Esophagus muscularis mucosa (tissue), 3 donors: Measurements from ENCODE around the gene CDH16.
A peak's percentile ranks its signal among the peaks of the same experiment; 100 is the strongest.

Experiments used
- POLR2A ChIP-seq: fragments of 450-650 bp; IDR thresholded peaks from one replicate; pipeline ENCODE4 v1.6.1; 2017; ENCODE audit warnings: antibody characterized with exemption, moderate library complexity, mild to moderate bottlenecking, low read depth
- POLR2AphosphoS5 ChIP-seq, 2 donors: sonication (generic); formaldehyde crosslinking; IDR thresholded peaks; one replicate each; pipeline ENCODE4 v1.6.1; 2017; ENCODE audit warnings: antibody characterized with exemption in 2 of 2
- TF ChIP-seq, protein P1 (sequence below), 3 experiments: fragments of 200-600 bp in 2 of 3; fragments of 450-650 bp in 1 of 3; sonication (generic) in 2 of 3; IDR thresholded peaks; one replicate each; pipeline ENCODE4 v1.5.1; 2017 to 2019; ENCODE audit warnings: antibody characterized with exemption in 3 of 3, mild to moderate bottlenecking in 2 of 3, moderate library complexity in 1 of 3

DNA sequence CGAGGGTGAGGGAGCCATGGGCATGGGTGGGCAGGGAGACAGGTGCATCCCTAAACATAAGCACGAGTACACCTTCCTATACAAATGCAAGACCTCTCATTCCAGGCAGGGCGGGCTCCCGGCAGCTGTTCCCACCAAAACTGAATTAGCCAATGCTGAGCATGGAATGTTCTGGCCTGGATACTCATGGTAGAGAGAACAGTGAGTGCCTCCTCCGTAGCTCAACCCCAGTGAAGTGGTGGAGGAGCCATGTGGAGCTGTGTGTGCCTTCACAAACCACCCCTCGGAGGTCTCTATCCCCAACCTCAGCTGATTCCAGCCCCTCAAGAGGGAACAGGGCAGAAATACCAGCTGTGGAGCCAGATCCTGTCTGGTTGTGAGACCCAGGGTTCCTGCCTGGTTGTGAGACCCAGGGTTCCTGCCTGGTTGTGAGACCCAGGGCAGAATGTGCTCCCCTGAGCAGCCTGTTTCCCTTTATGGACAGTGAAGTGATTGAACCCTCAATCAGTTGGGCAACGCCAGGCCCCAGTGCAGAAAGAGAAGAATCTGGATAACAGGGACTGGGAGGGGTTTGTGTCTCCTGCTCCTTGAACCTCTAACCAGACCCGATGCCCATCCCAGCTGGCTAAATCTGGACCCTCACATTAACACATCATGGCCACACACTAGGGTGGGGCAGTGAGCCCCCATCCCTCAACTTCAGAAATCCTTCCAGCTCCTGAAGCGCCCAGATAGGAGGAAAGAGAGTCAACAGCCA is 2.4 kb upstream of the CDH16 start:
- TF ChIP-seq, protein P1, sequence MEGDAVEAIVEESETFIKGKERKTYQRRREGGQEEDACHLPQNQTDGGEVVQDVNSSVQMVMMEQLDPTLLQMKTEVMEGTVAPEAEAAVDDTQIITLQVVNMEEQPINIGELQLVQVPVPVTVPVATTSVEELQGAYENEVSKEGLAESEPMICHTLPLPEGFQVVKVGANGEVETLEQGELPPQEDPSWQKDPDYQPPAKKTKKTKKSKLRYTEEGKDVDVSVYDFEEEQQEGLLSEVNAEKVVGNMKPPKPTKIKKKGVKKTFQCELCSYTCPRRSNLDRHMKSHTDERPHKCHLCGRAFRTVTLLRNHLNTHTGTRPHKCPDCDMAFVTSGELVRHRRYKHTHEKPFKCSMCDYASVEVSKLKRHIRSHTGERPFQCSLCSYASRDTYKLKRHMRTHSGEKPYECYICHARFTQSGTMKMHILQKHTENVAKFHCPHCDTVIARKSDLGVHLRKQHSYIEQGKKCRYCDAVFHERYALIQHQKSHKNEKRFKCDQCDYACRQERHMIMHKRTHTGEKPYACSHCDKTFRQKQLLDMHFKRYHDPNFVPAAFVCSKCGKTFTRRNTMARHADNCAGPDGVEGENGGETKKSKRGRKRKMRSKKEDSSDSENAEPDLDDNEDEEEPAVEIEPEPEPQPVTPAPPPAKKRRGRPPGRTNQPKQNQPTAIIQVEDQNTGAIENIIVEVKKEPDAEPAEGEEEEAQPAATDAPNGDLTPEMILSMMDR (IDR thresholded peaks at IDR 0.05): no peak
- TF ChIP-seq POLR2AphosphoS5 (IDR thresholded peaks at IDR 0.05): peak in 1 of 2 donors; percentile 46
- peak; percentile 22 for TF ChIP-seq POLR2A
